Right kidney (tissue), 1 donor: ENCODE results near the gene SLC1A3.
"Not testable (repeated sequence)": the region's sequence is repeated elsewhere in the genome, so short reads cannot be mapped to it uniquely, and the experiment has no call there.

ENCODE experiments used
- DNase-seq: peaks from one replicate; pipeline ENCODE4 v3.0.0-alpha.2; 2016

The SLC1A3 gene

GRCh38 chr5:36631154-36631553, 24.7 kb downstream of the SLC1A3 start:
- DNase-seq: no peak

- no peak for DNase-seq
These were observed 25.4 kb downstream of the SLC1A3 start for GRCh38 chr5:36631620-36632362.

GRCh38 chr5:36632363-36632664, 25.9 kb downstream of the SLC1A3 start:
- DNase-seq: no peak

- DNase-seq: no peak
These were observed 29.4 kb downstream of the SLC1A3 start for GRCh38 chr5:36635721-36636390.

GRCh38 chr5:36637101-36637500, 30.7 kb downstream of the SLC1A3 start:
- DNase-seq: no peak

GRCh38 chr5:36637516-36637915, 31.1 kb downstream of the SLC1A3 start:
- DNase-seq: no peak

GRCh38 chr5:36638056-36638455, 31.6 kb downstream of the SLC1A3 start:
- no peak for DNase-seq

- no peak for DNase-seq
These were observed 34.5 kb downstream of the SLC1A3 start for GRCh38 chr5:36640949-36641348.

- no peak for DNase-seq
These were observed 35.0 kb downstream of the SLC1A3 start for GRCh38 chr5:36641431-36641830.

- DNase-seq: no peak
These were observed 35.7 kb downstream of the SLC1A3 start for GRCh38 chr5:36642089-36642488.

GRCh38 chr5:36643162-36643561, 36.8 kb downstream of the SLC1A3 start:
- DNase-seq: no peak

- not testable (repeated sequence) for DNase-seq
These were observed 37.4 kb downstream of the SLC1A3 start for GRCh38 chr5:36643841-36644240.

- no peak for DNase-seq
These were observed 38.3 kb downstream of the SLC1A3 start for GRCh38 chr5:36644727-36645126.

- DNase-seq: no peak
These were observed 39.7 kb downstream of the SLC1A3 start for GRCh38 chr5:36646100-36646499.

- DNase-seq: no peak
These were observed 40.2 kb downstream of the SLC1A3 start for GRCh38 chr5:36646507-36647023.

GRCh38 chr5:36647046-36647445, 40.6 kb downstream of the SLC1A3 start:
- no peak for DNase-seq

GRCh38 chr5:36648426-36648825, 42.0 kb downstream of the SLC1A3 start:
- DNase-seq: no peak

GRCh38 chr5:36651761-36652685, 45.6 kb downstream of the SLC1A3 start:
- DNase-seq: no peak

GRCh38 chr5:36653044-36653705, 46.8 kb downstream of the SLC1A3 start:
- no peak for DNase-seq

- DNase-seq: no peak
These were observed 48.2 kb downstream of the SLC1A3 start for GRCh38 chr5:36654564-36654963.

GRCh38 chr5:36655161-36655560, 48.8 kb downstream of the SLC1A3 start:
- DNase-seq: no peak

GRCh38 chr5:36656556-36656955, 50.1 kb downstream of the SLC1A3 start:
- DNase-seq: no peak
